T-helper 1 cell treated with Interleukin-12 subunit alpha and Interleukin-12 subunit beta and Interleukin-4 antibody, amounts not matched to agents 30 μg/mL and 1 μg/mL, for 36 hours (primary cell): ENCODE measurements around the gene CCDC33.

Experiments used
- H3K27ac Mint-ChIP-seq: one replicate; pipeline ENCODE4 v1.8.0; 2021; ENCODE audit warnings: mild to moderate bottlenecking, mixed read lengths
- H3K27me3 Mint-ChIP-seq: one replicate; pipeline ENCODE4 v1.8.0; 2021; ENCODE audit warnings: low read depth, mixed read lengths
- H3K36me3 Mint-ChIP-seq: one replicate; pipeline ENCODE4 v1.8.0; 2021; ENCODE audit warnings: low read depth, mixed read lengths
- H3K4me1 Mint-ChIP-seq: one replicate; pipeline ENCODE4 v1.8.0; 2021; ENCODE audit warnings: low read depth, mixed read lengths
- H3K4me3 Mint-ChIP-seq: one replicate; pipeline ENCODE4 v1.8.0; 2021; ENCODE audit warnings: mild to moderate bottlenecking, moderate library complexity, mixed read lengths
- H3K9me3 Mint-ChIP-seq: one replicate; pipeline ENCODE4 v1.8.0; 2021; ENCODE audit warnings: mixed read lengths

Gene CCDC33

GRCh38 chr15:74322558-74323180 is 86.5 kb downstream of the CCDC33 start:
- no peak overlapping the region for H3K4me3 Mint-ChIP-seq
- peaks cover 3% of the 10 kb centered on the region for H3K27me3 Mint-ChIP-seq
- H3K36me3 Mint-ChIP-seq: no peaks in the 10 kb centered on the region
- H3K9me3 Mint-ChIP-seq: no peaks in the 10 kb centered on the region
- H3K4me1 Mint-ChIP-seq: no peaks in the 10 kb centered on the region
- H3K27ac Mint-ChIP-seq: peak overlapping the region; percentile 19

- H3K9me3 Mint-ChIP-seq: no peaks in the 10 kb centered on the region
- H3K27me3 Mint-ChIP-seq: peaks cover 3% of the 10 kb centered on the region
- no peaks in the 10 kb centered on the region for H3K4me1 Mint-ChIP-seq
- H3K36me3 Mint-ChIP-seq: no peaks in the 10 kb centered on the region
- no peak overlapping the region for H3K27ac Mint-ChIP-seq
- no peak overlapping the region for H3K4me3 Mint-ChIP-seq
These were observed 88.6 kb downstream of the CCDC33 start for GRCh38 chr15:74324714-74325113.

GRCh38 chr15:74326746-74327145 is 90.6 kb downstream of the CCDC33 start:
- no peaks in the 10 kb centered on the region for H3K36me3 Mint-ChIP-seq
- H3K9me3 Mint-ChIP-seq: no peaks in the 10 kb centered on the region
- no peak overlapping the region for H3K27ac Mint-ChIP-seq
- H3K27me3 Mint-ChIP-seq: peaks cover under 1% of the 10 kb centered on the region
- no peaks in the 10 kb centered on the region for H3K4me1 Mint-ChIP-seq
- H3K4me3 Mint-ChIP-seq: no peak overlapping the region

GRCh38 chr15:74327756-74328155 is 91.6 kb downstream of the CCDC33 start:
- no peaks in the 10 kb centered on the region for H3K27me3 Mint-ChIP-seq
- no peak overlapping the region for H3K4me3 Mint-ChIP-seq
- no peak overlapping the region for H3K27ac Mint-ChIP-seq
- H3K4me1 Mint-ChIP-seq: no peaks in the 10 kb centered on the region
- no peaks in the 10 kb centered on the region for H3K36me3 Mint-ChIP-seq
- H3K9me3 Mint-ChIP-seq: no peaks in the 10 kb centered on the region

- Mint-ChIP-seq H3K27ac (no peak overlapping the region), H3K9me3 (no peaks in the 10 kb centered on the region), H3K36me3 (no peaks in the 10 kb centered on the region)
These were observed 92.4 kb downstream of the CCDC33 start for GRCh38 chr15:74328331-74329056.

GRCh38 chr15:74330861-74331408 is 94.8 kb downstream of the CCDC33 start:
- H3K4me3 Mint-ChIP-seq: no peak overlapping the region
- H3K36me3 Mint-ChIP-seq: no peaks in the 10 kb centered on the region
- no peaks in the 10 kb centered on the region for H3K4me1 Mint-ChIP-seq
- H3K27ac Mint-ChIP-seq: no peak overlapping the region
- no peaks in the 10 kb centered on the region for H3K9me3 Mint-ChIP-seq
- no peaks in the 10 kb centered on the region for H3K27me3 Mint-ChIP-seq

More at GRCh38 chr15:74328331-74329056, 92.4 kb downstream of the CCDC33 start:
- Mint-ChIP-seq H3K4me3 (no peak overlapping the region), H3K27me3 (no peaks in the 10 kb centered on the region), H3K4me1 (no peaks in the 10 kb centered on the region)

- no peak overlapping the region for H3K27ac Mint-ChIP-seq
- H3K4me3 Mint-ChIP-seq: no peak overlapping the region
- no peaks in the 10 kb centered on the region for H3K9me3 Mint-ChIP-seq
- H3K4me1 Mint-ChIP-seq: no peaks in the 10 kb centered on the region
- H3K27me3 Mint-ChIP-seq: no peaks in the 10 kb centered on the region
- no peaks in the 10 kb centered on the region for H3K36me3 Mint-ChIP-seq
These were observed 95.9 kb downstream of the CCDC33 start for GRCh38 chr15:74332011-74332410.

GRCh38 chr15:74332611-74333010 is 96.5 kb downstream of the CCDC33 start:
- no peaks in the 10 kb centered on the region for H3K4me1 Mint-ChIP-seq
- no peaks in the 10 kb centered on the region for H3K36me3 Mint-ChIP-seq
- no peaks in the 10 kb centered on the region for H3K9me3 Mint-ChIP-seq
- no peak overlapping the region for H3K4me3 Mint-ChIP-seq
- H3K27me3 Mint-ChIP-seq: no peaks in the 10 kb centered on the region
- no peak overlapping the region for H3K27ac Mint-ChIP-seq

- Mint-ChIP-seq H3K4me1 (no peaks in the 10 kb centered on the region), H3K27me3 (no peaks in the 10 kb centered on the region), H3K4me3 (no peak overlapping the region), H3K9me3 (no peaks in the 10 kb centered on the region), H3K27ac (no peak overlapping the region), H3K36me3 (no peaks in the 10 kb centered on the region)
These were observed 97.0 kb downstream of the CCDC33 start for GRCh38 chr15:74333093-74333492.

- no peaks in the 10 kb centered on the region for H3K36me3 Mint-ChIP-seq
- H3K4me1 Mint-ChIP-seq: no peaks in the 10 kb centered on the region
- no peak overlapping the region for H3K27ac Mint-ChIP-seq
- no peaks in the 10 kb centered on the region for H3K27me3 Mint-ChIP-seq
- no peak overlapping the region for H3K4me3 Mint-ChIP-seq
- no peaks in the 10 kb centered on the region for H3K9me3 Mint-ChIP-seq
These were observed 97.5 kb downstream of the CCDC33 start for GRCh38 chr15:74333662-74334061.

GRCh38 chr15:74334127-74334526 is 98.0 kb downstream of the CCDC33 start:
- Mint-ChIP-seq H3K4me1 (no peaks in the 10 kb centered on the region), H3K27ac (no peak overlapping the region), H3K4me3 (no peak overlapping the region), H3K9me3 (no peaks in the 10 kb centered on the region), H3K36me3 (no peaks in the 10 kb centered on the region), H3K27me3 (no peaks in the 10 kb centered on the region)

- H3K27me3 Mint-ChIP-seq: no peaks in the 10 kb centered on the region
- no peaks in the 10 kb centered on the region for H3K9me3 Mint-ChIP-seq
- no peaks in the 10 kb centered on the region for H3K4me1 Mint-ChIP-seq
- H3K27ac Mint-ChIP-seq: no peak overlapping the region
- no peaks in the 10 kb centered on the region for H3K36me3 Mint-ChIP-seq
- H3K4me3 Mint-ChIP-seq: no peak overlapping the region
These were observed 99.3 kb downstream of the CCDC33 start for GRCh38 chr15:74335396-74335795.

GRCh38 chr15:74336061-74337005 is 100.2 kb downstream of the CCDC33 start:
- H3K4me3 Mint-ChIP-seq: no peak overlapping the region
- H3K9me3 Mint-ChIP-seq: no peaks in the 10 kb centered on the region
- no peaks in the 10 kb centered on the region for H3K4me1 Mint-ChIP-seq
- H3K36me3 Mint-ChIP-seq: no peaks in the 10 kb centered on the region
- no peaks in the 10 kb centered on the region for H3K27me3 Mint-ChIP-seq
- H3K27ac Mint-ChIP-seq: no peak overlapping the region

- Mint-ChIP-seq H3K4me1 (no peaks in the 10 kb centered on the region), H3K4me3 (no peak overlapping the region), H3K27ac (no peak overlapping the region), H3K9me3 (no peaks in the 10 kb centered on the region), H3K36me3 (no peaks in the 10 kb centered on the region), H3K27me3 (no peaks in the 10 kb centered on the region)
These were observed 101.0 kb downstream of the CCDC33 start for GRCh38 chr15:74337146-74337545.
